ENCODE measurements around the gene C2CD4C.

DNA sequence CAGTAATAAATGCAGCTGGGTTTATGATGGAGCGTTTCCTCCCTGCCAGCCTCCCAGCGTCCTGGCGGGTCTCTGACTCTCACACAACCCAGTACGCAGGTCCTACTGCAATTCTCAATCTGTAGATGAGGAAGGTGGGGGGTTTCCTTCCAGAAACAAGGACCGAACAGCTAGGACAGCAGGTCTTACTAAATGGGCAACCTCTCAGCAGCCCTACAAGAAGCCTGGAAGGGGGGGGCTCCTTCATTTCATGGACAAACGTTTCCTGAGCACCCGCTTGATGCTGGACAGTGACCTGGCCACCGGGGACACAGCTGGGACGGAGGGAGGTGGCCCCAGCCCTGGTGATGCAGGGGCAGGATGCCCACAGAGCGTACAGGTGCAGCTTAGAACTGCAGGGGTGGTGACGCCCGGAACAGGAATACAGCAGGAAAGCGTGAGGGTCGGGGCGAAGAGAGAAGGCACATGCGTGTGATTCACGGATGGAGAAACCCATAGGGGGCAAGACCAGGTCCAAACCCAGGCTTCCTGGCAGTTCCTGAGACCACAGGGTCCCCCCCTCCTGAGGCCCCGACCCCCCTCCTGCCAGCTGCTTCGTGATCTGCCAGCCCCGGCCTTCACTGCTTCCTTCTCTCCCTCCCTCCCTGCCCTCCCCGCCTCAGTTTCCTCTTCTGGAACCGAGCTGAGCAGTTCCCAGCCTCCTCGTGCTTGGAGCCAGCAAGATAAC is 732 bp upstream of the C2CD4C start:
- TF ChIP-seq, protein P1, sequence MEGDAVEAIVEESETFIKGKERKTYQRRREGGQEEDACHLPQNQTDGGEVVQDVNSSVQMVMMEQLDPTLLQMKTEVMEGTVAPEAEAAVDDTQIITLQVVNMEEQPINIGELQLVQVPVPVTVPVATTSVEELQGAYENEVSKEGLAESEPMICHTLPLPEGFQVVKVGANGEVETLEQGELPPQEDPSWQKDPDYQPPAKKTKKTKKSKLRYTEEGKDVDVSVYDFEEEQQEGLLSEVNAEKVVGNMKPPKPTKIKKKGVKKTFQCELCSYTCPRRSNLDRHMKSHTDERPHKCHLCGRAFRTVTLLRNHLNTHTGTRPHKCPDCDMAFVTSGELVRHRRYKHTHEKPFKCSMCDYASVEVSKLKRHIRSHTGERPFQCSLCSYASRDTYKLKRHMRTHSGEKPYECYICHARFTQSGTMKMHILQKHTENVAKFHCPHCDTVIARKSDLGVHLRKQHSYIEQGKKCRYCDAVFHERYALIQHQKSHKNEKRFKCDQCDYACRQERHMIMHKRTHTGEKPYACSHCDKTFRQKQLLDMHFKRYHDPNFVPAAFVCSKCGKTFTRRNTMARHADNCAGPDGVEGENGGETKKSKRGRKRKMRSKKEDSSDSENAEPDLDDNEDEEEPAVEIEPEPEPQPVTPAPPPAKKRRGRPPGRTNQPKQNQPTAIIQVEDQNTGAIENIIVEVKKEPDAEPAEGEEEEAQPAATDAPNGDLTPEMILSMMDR (IDR thresholded peaks at IDR 0.05; ENCODE audit: low read depth, low read length, poor library complexity, severe bottlenecking) = no peak
- no peak for TF ChIP-seq EZH2phosphoT487 (IDR thresholded peaks at IDR 0.05; ENCODE audit: borderline replicate concordance, low read length)
